Endodermal cell (in vitro differentiated cells): ENCODE results near the gene CD59. TPM values are rescaled to one million over a fixed set of nuclear protein-coding genes. Genes with fewer than 3 reads are reported as not detected.
A peak's percentile ranks its signal among the peaks of the same experiment; 100 is the strongest.

Experiments used
- DNase-seq: peaks from one replicate; pipeline ENCODE4 v3.0.0-alpha.2; 2017
- H3K27ac ChIP-seq: 2 replicates; pipeline ENCODE4 v1.5.1; 2013; ENCODE audit warnings: mild to moderate bottlenecking, low read depth, low read length, moderate library complexity
- H3K27me3 ChIP-seq: 2 replicates; pipeline ENCODE4 v1.6.1; 2013; ENCODE audit warnings: mild to moderate bottlenecking, low read length, moderate library complexity; ENCODE audit not compliant: insufficient read depth, control insufficient read depth, poor library complexity, severe bottlenecking
- H3K36me3 ChIP-seq: 2 replicates; pipeline ENCODE4 v1.7.0; 2013; ENCODE audit warnings: mild to moderate bottlenecking, low read length, moderate library complexity; ENCODE audit not compliant: control insufficient read depth, insufficient read depth
- H3K4me1 ChIP-seq: one replicate; pipeline ENCODE4 v1.7.0; 2013; ENCODE audit warnings: low read length; ENCODE audit not compliant: control insufficient read depth, insufficient read depth
- H3K4me3 ChIP-seq: 2 replicates; pipeline ENCODE4 v1.5.1; 2013; ENCODE audit warnings: mild to moderate bottlenecking, low read length, moderate library complexity
- H3K9ac ChIP-seq: 2 replicates; pipeline ENCODE4 v1.6.1; 2013; ENCODE audit warnings: mild to moderate bottlenecking, low read length, moderate library complexity; ENCODE audit not compliant: poor library complexity, severe bottlenecking; ENCODE audit errors: extremely low read depth
- H3K9me3 ChIP-seq: 2 replicates; pipeline ENCODE4 v1.6.1; 2013; ENCODE audit warnings: mild to moderate bottlenecking, low read length, moderate library complexity; ENCODE audit not compliant: control insufficient read depth
- H3K27ac Mint-ChIP-seq: 2 replicates; pipeline ENCODE4 v1.8.0; 2020; ENCODE audit warnings: mixed read lengths
- H3K27me3 Mint-ChIP-seq: 2 replicates; pipeline ENCODE4 v1.8.0; 2021; ENCODE audit warnings: mild to moderate bottlenecking, mixed read lengths; ENCODE audit not compliant: insufficient read depth
- H3K36me3 Mint-ChIP-seq: 2 replicates; pipeline ENCODE4 v1.8.0; 2020; ENCODE audit warnings: low read depth, mixed read lengths
- H3K4me1 Mint-ChIP-seq: 2 replicates; pipeline ENCODE4 v1.8.0; 2020; ENCODE audit warnings: mixed read lengths
- H3K4me3 Mint-ChIP-seq: 2 replicates; pipeline ENCODE4 v1.8.0; 2020; ENCODE audit warnings: mild to moderate bottlenecking, moderate library complexity, mixed read lengths
- H3K9me3 Mint-ChIP-seq: 2 replicates; pipeline ENCODE4 v1.8.0; 2020; ENCODE audit warnings: mild to moderate bottlenecking, mixed read lengths
- CTCF ChIP-seq: fragments of 200-600 bp; sonication (generic); conservative IDR thresholded peaks from 2 replicates; pipeline ENCODE4 v1.5.0; 2021; ENCODE audit warnings: antibody characterized with exemption, mild to moderate bottlenecking
- WGBS, 2 experiments: methylation state at CpG; one replicate each; pipeline versions ENCODE4 v1.1.5 to v1.1.7; 2013; ENCODE audit warnings: missing lambda C conversion rate in 2 of 2, mixed read lengths in 1 of 2; ENCODE audit not compliant: insufficient coverage in 1 of 2, insufficient read length in 1 of 2; 5-methylcytosine and 5-hydroxymethylcytosine counted together
- total RNA-seq, 2 donors: library from RNA; stranded (reverse); fragmentation: NEBNext Ultra II Directional in 1 of 2; extraction: Animal tissue kit (Norgen Biotek cat#: 25700) in 1 of 2; gene quantifications; 2 replicates in 1 of 2; 3 replicates in 1 of 2; pipeline ENCODE4 v1.2.1, GENCODE V29; 2021

The CD59 gene
- total RNA-seq, 2 donors from 2014 or later = 111 to 142 TPM

GRCh38 chr11:33659370-33660139 is 76.7 kb downstream of the CD59 start:
- Histone ChIP-seq H3K36me3 (no peaks in the 10 kb centered on the region), H3K4me1 (no peaks in the 10 kb centered on the region), H3K9ac (no peak overlapping the region), H3K27me3 (no peaks in the 10 kb centered on the region), H3K4me3 (no peak overlapping the region), H3K27ac (no peak overlapping the region), H3K9me3 (no peaks in the 10 kb centered on the region)
- DNase-seq = no peak
- H3K27ac Mint-ChIP-seq = no peak overlapping the region
- no peaks in the 10 kb centered on the region for H3K9me3 Mint-ChIP-seq
- peaks cover 16% of the 10 kb centered on the region for H3K27me3 Mint-ChIP-seq
- 87% methylated on average over 5 of the region's 5 CpGs; no CpG with 5 or more reads in 1 of the 2 experiments for WGBS, 2 experiments
- no peaks in the 10 kb centered on the region for H3K36me3 Mint-ChIP-seq
- peaks cover 11% of the 10 kb centered on the region for H3K4me1 Mint-ChIP-seq
- H3K4me3 Mint-ChIP-seq = no peak overlapping the region
- no peak for TF ChIP-seq CTCF

DNA sequence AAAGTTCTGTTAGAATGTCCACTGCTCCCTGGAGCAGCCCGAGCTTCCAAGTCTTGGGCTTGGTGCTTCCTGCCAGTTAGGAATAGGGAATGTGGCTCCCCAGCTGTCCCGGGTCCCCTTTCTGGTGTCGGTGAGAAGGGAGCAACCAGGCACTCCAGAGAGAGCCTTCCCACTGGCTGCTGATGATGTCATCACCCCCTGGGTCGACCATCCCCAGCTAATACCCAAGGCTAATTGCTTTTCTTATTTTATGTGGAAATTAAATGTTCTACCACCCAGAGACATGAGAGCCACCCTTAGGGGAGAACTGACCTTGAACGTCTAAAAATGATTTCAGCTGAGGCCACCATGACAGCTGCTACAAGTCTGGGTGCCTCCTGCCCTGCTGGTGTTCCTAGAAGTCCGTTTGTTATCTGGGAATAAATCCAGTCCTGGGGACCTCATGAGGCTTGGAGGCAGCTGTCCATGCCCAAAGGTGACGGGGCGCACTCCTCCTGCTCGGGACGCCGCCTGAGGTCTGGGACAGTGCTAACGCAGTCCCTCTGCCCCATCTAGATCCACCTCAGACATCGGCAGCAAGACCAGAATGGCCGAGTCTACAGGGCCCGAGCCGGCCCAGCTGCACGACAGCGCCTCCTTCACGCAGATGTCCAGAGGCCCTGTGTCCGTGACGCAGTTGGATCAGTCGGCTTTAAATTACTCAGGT is 77.9 kb downstream of the CD59 start:
- Mint-ChIP-seq H3K36me3 (no peaks in the 10 kb centered on the region), H3K4me1 (peaks cover 11% of the 10 kb centered on the region)
- DNase-seq = peak; percentile 68

DNA sequence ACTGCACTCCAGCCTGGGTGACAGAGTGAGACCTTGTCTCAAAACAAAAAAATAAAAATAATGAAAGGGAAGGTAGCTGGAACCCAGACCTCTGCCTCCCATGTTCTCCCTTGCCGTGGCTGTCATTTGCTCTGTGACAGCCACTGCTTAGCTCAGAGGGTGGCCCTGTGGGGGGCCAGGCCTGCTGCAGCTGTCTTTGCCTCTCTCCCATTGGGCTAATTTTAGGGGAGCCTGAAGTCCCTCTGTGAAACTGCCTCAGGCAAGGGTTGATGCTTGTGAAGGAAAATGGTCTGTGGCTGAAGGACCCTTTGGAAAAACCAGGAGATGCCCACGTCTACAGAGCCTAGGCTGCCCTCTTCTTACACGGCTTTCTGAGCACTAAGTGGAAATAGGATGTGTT is 78.5 kb downstream of the CD59 start:
- Mint-ChIP-seq H3K4me1 (peaks cover 12% of the 10 kb centered on the region), H3K9me3 (no peaks in the 10 kb centered on the region), H3K4me3 (no peak overlapping the region), H3K27me3 (peaks cover 2% of the 10 kb centered on the region), H3K27ac (no peak overlapping the region), H3K36me3 (no peaks in the 10 kb centered on the region)
- H3K4me1 ChIP-seq = no peaks in the 10 kb centered on the region
- H3K27ac ChIP-seq = no peak overlapping the region
- H3K4me3 ChIP-seq = no peak overlapping the region
- H3K27me3 ChIP-seq = no peaks in the 10 kb centered on the region
- TF ChIP-seq CTCF = no peak
- 90 to 100% methylated on average over 2 to 3 of the region's 3 CpGs for WGBS, 2 experiments
- H3K9ac ChIP-seq = no peak overlapping the region
- no peak for DNase-seq
- H3K9me3 ChIP-seq = no peaks in the 10 kb centered on the region
- no peaks in the 10 kb centered on the region for H3K36me3 ChIP-seq

More for the DNA sequence above, 77.9 kb downstream of the CD59 start:
- Histone ChIP-seq H3K9ac (no peak overlapping the region), H3K4me3 (no peak overlapping the region), H3K9me3 (no peaks in the 10 kb centered on the region), H3K4me1 (no peaks in the 10 kb centered on the region), H3K27ac (no peak overlapping the region), H3K27me3 (no peaks in the 10 kb centered on the region), H3K36me3 (no peaks in the 10 kb centered on the region)
- TF ChIP-seq CTCF = peak; percentile 46
- H3K4me3 Mint-ChIP-seq = no peak overlapping the region
- H3K27ac Mint-ChIP-seq = no peak overlapping the region
- no peaks in the 10 kb centered on the region for H3K9me3 Mint-ChIP-seq
- H3K27me3 Mint-ChIP-seq = peaks cover 5% of the 10 kb centered on the region
- 89 to 93% methylated on average over 18 to 22 of the region's 22 CpGs for WGBS, 2 experiments
